WTC11 (cell line): ENCODE results near the gene CNTN1. TPM values are rescaled to one million over a fixed set of nuclear protein-coding genes. Genes with fewer than 3 reads are reported as not detected.

ENCODE experiments used
- ATAC-seq: fragments of 200-7000 bp; cut with Tn5 transposase; 2 replicates; pipeline ENCODE4 v1.10.0; 2021; ENCODE audit warnings: mild to moderate bottlenecking, moderate library complexity
- CTCF ChIA-PET: fragments of 300-600 bp; sonication (Branson Sonifier 250); formaldehyde crosslinking; loops from one replicate; lab custom pipeline; 2021; ENCODE audit warnings: antibody characterized with exemption; lab: Charles Lee
- POLR2A ChIA-PET: fragments of 350-600 bp; sonication (Branson Sonifier 250); formaldehyde crosslinking; loops from one replicate; lab custom pipeline; 2021; ENCODE audit warnings: antibody characterized with exemption; lab: Charles Lee
- DNase-seq: peaks from one replicate; pipeline ENCODE4 v3.0.0; 2021; ENCODE audit warnings: low spot score
- H3K27ac Mint-ChIP-seq: 2 replicates; pipeline ENCODE4 v1.8.0; 2021; ENCODE audit warnings: mixed read lengths
- H3K27me3 Mint-ChIP-seq: 2 replicates; pipeline ENCODE4 v1.8.0; 2021; ENCODE audit warnings: low read depth, mild to moderate bottlenecking, moderate library complexity, mixed read lengths
- H3K36me3 Mint-ChIP-seq: 2 replicates; pipeline ENCODE4 v1.8.0; 2021; ENCODE audit warnings: mixed read lengths
- H3K4me1 Mint-ChIP-seq: 2 replicates; pipeline ENCODE4 v1.8.0; 2022; ENCODE audit warnings: mixed read lengths
- H3K4me3 Mint-ChIP-seq: 2 replicates; pipeline ENCODE4 v1.8.0; 2021; ENCODE audit warnings: mild to moderate bottlenecking, moderate library complexity, mixed read lengths
- H3K9me3 Mint-ChIP-seq: 2 replicates; pipeline ENCODE4 v1.8.0; 2021; ENCODE audit warnings: mixed read lengths
- AR ChIP-seq: fragments of 250-450 bp; sonication (Bioruptor Pico); IDR thresholded peaks from 2 replicates; pipeline ENCODE4 v1.9.0; 2021; ENCODE audit warnings: mild to moderate bottlenecking
- ARID4B ChIP-seq: sonication (generic); formaldehyde crosslinking; IDR thresholded peaks from 2 replicates; pipeline ENCODE4 v1.8.0; 2023; ENCODE audit warnings: missing genetic modification reagents, mild to moderate bottlenecking, borderline replicate concordance
- ATF1 ChIP-seq: sonication (generic); formaldehyde crosslinking; IDR thresholded peaks from 2 replicates; pipeline ENCODE4 v1.8.1; 2023; ENCODE audit warnings: mild to moderate bottlenecking, moderate library complexity, missing genetic modification reagents
- ATF3 ChIP-seq: sonication (generic); formaldehyde crosslinking; conservative IDR thresholded peaks from 2 replicates; pipeline ENCODE4 v1.8.1; 2022; ENCODE audit warnings: mild to moderate bottlenecking, missing genetic modification reagents
- ATF6 ChIP-seq: sonication (generic); formaldehyde crosslinking; IDR thresholded peaks from 2 replicates; pipeline ENCODE4 v1.8.1; 2023; ENCODE audit warnings: mild to moderate bottlenecking, missing genetic modification reagents
- CBFB ChIP-seq: sonication (generic); formaldehyde crosslinking; IDR thresholded peaks from 2 replicates; pipeline ENCODE4 v1.8.1; 2022; ENCODE audit warnings: mild to moderate bottlenecking, low read depth, missing genetic modification reagents
- CREB1 ChIP-seq: sonication (generic); formaldehyde crosslinking; IDR thresholded peaks from 2 replicates; pipeline ENCODE4 v1.8.0; 2023; ENCODE audit warnings: mild to moderate bottlenecking, missing genetic modification reagents
- ESRRA ChIP-seq: sonication (generic); formaldehyde crosslinking; IDR thresholded peaks from 2 replicates; pipeline ENCODE4 v1.8.1; 2022; ENCODE audit warnings: mild to moderate bottlenecking, missing genetic modification reagents, borderline replicate concordance
- IRF2 ChIP-seq: sonication (generic); formaldehyde crosslinking; IDR thresholded peaks from 2 replicates; pipeline ENCODE4 v1.8.0; 2022; ENCODE audit warnings: low read depth, missing genetic modification reagents, borderline replicate concordance
- KAT7 ChIP-seq: sonication (generic); formaldehyde crosslinking; IDR thresholded peaks from 2 replicates; pipeline ENCODE4 v1.8.1; 2023; ENCODE audit warnings: missing genetic modification reagents, mild to moderate bottlenecking, borderline replicate concordance
- MLX ChIP-seq: sonication (generic); formaldehyde crosslinking; IDR thresholded peaks from 2 replicates; pipeline ENCODE4 v1.8.1; 2023; ENCODE audit warnings: mild to moderate bottlenecking, missing genetic modification reagents, moderate library complexity
- NFATC4 ChIP-seq: fragments of 250-450 bp; sonication (Bioruptor Pico); IDR thresholded peaks from 2 replicates; pipeline ENCODE4 v1.9.0; 2021; ENCODE audit warnings: mild to moderate bottlenecking
- NFE2L1 ChIP-seq: sonication (generic); formaldehyde crosslinking; IDR thresholded peaks from 2 replicates; pipeline ENCODE4 v1.8.1; 2023; ENCODE audit warnings: missing genetic modification reagents
- NR3C1 ChIP-seq: sonication (generic); formaldehyde crosslinking; conservative IDR thresholded peaks from 2 replicates; pipeline ENCODE4 v1.8.1; 2023; ENCODE audit warnings: low read depth, mild to moderate bottlenecking, missing genetic modification reagents
- TEAD4 ChIP-seq: sonication (generic); formaldehyde crosslinking; IDR thresholded peaks from 2 replicates; pipeline ENCODE4 v1.8.0; 2022; ENCODE audit warnings: mild to moderate bottlenecking, missing genetic modification reagents
- ZBTB21 ChIP-seq: sonication (generic); formaldehyde crosslinking; IDR thresholded peaks from 2 replicates; pipeline ENCODE4 v1.8.1; 2023; ENCODE audit warnings: mild to moderate bottlenecking, missing genetic modification reagents, borderline replicate concordance
- ZNF219 ChIP-seq: sonication (generic); formaldehyde crosslinking; IDR thresholded peaks from 2 replicates; pipeline ENCODE4 v1.8.0; 2023; ENCODE audit warnings: missing genetic modification reagents, mild to moderate bottlenecking, borderline replicate concordance
- ZNF232 ChIP-seq: sonication (generic); formaldehyde crosslinking; IDR thresholded peaks from 2 replicates; pipeline ENCODE4 v1.8.0; 2022; ENCODE audit warnings: mild to moderate bottlenecking, missing genetic modification reagents
- ZNF396 ChIP-seq: fragments of 250-450 bp; sonication (Bioruptor Pico); IDR thresholded peaks from 2 replicates; pipeline ENCODE4 v1.8.0; 2021; ENCODE audit warnings: mild to moderate bottlenecking, moderate library complexity, borderline replicate concordance
- ZNF425 ChIP-seq: fragments of 250-450 bp; sonication (Bioruptor Pico); conservative IDR thresholded peaks from 2 replicates; pipeline ENCODE4 v1.9.0; 2021; ENCODE audit warnings: mild to moderate bottlenecking
- ZNF512 ChIP-seq: sonication (generic); formaldehyde crosslinking; IDR thresholded peaks from 2 replicates; pipeline ENCODE4 v1.8.1; 2022; ENCODE audit warnings: missing genetic modification reagents, borderline replicate concordance
- total RNA-seq: library from RNA; stranded (reverse); gene quantifications from 3 replicates; pipeline ENCODE4 v1.2.3, GENCODE V29; 2021

CNTN1 gene
- total RNA-seq, 1 experiment from 2014 or later: 16.9 TPM

GRCh38 chr12:41074473-41074769 is 382.2 kb downstream of the CNTN1 start (continued):
- TF ChIP-seq ZNF512 (CRISPR knock-in tag): no peak
- no peak for TF ChIP-seq MLX (CRISPR knock-in tag)
- no peak for TF ChIP-seq CBFB (CRISPR knock-in tag)
- TF ChIP-seq AR (CRISPR knock-in tag): no peak
- TF ChIP-seq NFE2L1 (CRISPR knock-in tag): no peak
- no peak for TF ChIP-seq ZNF219 (CRISPR knock-in tag)
- no peak for TF ChIP-seq ATF6 (CRISPR knock-in tag)

- CTCF ChIA-PET: no interaction called here
- ATAC-seq: no peak
- POLR2A ChIA-PET: no interaction called here
- no peaks in the 10 kb centered on the region for H3K4me1 Mint-ChIP-seq
- peaks cover 16% of the 10 kb centered on the region for H3K36me3 Mint-ChIP-seq
- no peak overlapping the region for H3K27ac Mint-ChIP-seq
- H3K9me3 Mint-ChIP-seq: peaks cover 23% of the 10 kb centered on the region
- no peak overlapping the region for H3K4me3 Mint-ChIP-seq
- H3K27me3 Mint-ChIP-seq: no peaks in the 10 kb centered on the region
- no peak for DNase-seq
- TF ChIP-seq TEAD4 (no peak), NFE2L1 (CRISPR knock-in tag) (no peak), ARID4B (CRISPR knock-in tag) (no peak), ZNF396 (CRISPR knock-in tag) (no peak), KAT7 (CRISPR knock-in tag) (no peak), ZNF425 (CRISPR knock-in tag) (no peak), ATF3 (CRISPR knock-in tag) (no peak), CREB1 (CRISPR knock-in tag) (no peak), ZNF232 (CRISPR knock-in tag) (no peak), ESRRA (CRISPR knock-in tag) (no peak), NFATC4 (CRISPR knock-in tag) (no peak), ZBTB21 (CRISPR knock-in tag) (no peak), ATF1 (CRISPR knock-in tag) (no peak), IRF2 (CRISPR knock-in tag) (no peak), MLX (CRISPR knock-in tag) (no peak), NR3C1 (CRISPR knock-in tag) (no peak)
These were observed 383.9 kb downstream of the CNTN1 start for GRCh38 chr12:41076114-41076513.
